ENCODE measurements around the gene MVP. TPM values are rescaled to one million over a fixed set of nuclear protein-coding genes. Genes with fewer than 3 reads are reported as not detected.
"Not testable (repeated sequence)": the region's sequence is repeated elsewhere in the genome, so short reads cannot be mapped to it uniquely, and the experiment has no call there.

Gene MVP
- total and polyA plus RNA-seq, 2 donors (not counting 1 experiment from before 2014, with no cell fraction given) = 109 to 121 TPM

DNA sequence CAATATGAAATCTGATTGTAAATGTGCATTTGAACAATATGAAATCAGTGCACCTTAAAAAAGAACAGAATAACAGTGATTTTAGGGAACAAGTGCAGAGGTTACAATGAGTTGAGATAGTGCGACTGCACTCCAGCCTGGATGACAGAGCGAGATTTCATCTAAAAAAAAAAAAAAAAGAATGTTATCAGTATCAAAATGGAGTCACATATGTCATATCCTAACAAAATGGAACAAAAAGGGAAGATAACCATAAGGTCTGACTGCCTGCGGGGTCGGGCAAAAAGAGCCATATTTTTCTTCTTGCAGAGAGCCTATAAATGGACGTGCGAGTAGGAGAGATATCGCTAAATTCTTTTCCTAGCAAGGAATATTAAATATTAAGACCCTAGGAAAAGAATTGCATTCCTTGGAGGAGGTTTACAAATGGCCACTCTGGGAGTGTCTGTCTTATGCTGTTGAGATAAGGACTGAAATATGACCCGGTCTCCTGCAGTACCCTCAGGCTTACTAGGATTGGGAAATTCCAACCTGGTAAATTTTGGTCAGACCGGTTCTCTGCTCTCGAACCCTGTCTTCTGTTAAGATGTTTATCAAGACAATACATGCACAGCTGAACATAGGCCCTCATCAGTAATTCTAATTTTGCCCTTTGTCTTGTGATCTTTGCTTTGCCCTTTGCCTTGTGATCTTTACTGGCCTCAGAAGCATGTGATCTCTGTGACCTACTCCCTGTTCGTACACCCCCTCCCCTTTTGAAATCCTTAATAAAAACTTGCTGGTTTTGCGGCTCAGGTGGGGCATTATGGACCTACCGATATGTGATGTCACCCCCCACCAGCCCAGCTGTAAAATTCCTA is 36.9 kb upstream of the MVP start:
- H4K20me1 ChIP-seq (ENCODE audit: control insufficient read depth, insufficient read depth, low read length, poor library complexity, severe bottlenecking); H3K36me3 ChIP-seq (replicated peaks in 1 of 2; ENCODE audit: control extremely low read depth in 1 of 2, control insufficient read depth in 1 of 2, extremely low read depth in 1 of 2, insufficient read depth in 2 of 2, low read length in 1 of 2); H3K9me3 Mint-ChIP-seq (ENCODE audit: insufficient read depth); DNase-seq; H3K27me3 ChIP-seq (replicated peaks in 1 of 4; ENCODE audit: control extremely low read depth in 1 of 4, control insufficient read depth in 3 of 4, insufficient read depth in 4 of 4, low read length in 3 of 4); POLR2A ChIA-PET; H3K9ac ChIP-seq (ENCODE audit: low read length); H3K9me3 ChIP-seq (ENCODE audit: control extremely low read depth in 1 of 3, control insufficient read depth in 2 of 3, insufficient read depth in 1 of 3, low read length in 2 of 3); H3K4me3 ChIP-seq (ENCODE audit: control extremely low read depth in 1 of 5, extremely low read depth in 1 of 5, insufficient read depth in 1 of 5, low read depth in 2 of 5, low read length in 4 of 5); ATAC-seq (ENCODE audit: low read depth); H3K79me2 ChIP-seq (ENCODE audit: control insufficient read depth, insufficient read depth, low read length); H3K4me3 Mint-ChIP-seq; H3K4me2 ChIP-seq (replicated peaks; ENCODE audit: low read depth, low read length, poor library complexity, severe bottlenecking); H3K27ac Mint-ChIP-seq; H3K27me3 Mint-ChIP-seq; H2AFZ ChIP-seq (ENCODE audit: insufficient read depth, low read depth, low read length, poor library complexity, severe bottlenecking); intact Hi-C loops (cut with micrococcal nuclease); H3K27ac ChIP-seq (ENCODE audit: low read length in 2 of 2): not testable (repeated sequence)
- H3K4me1 Mint-ChIP-seq = peaks cover 11% of the 10 kb centered on the region
- H3K4me1 ChIP-seq (ENCODE audit: control insufficient read depth in 2 of 2, insufficient read depth in 2 of 2, low read length in 2 of 2) = peaks cover 8 to 13% of the 10 kb centered on the region in 2 donors
- 100% methylated on average over 6 of the region's 13 CpGs for WGBS (ENCODE audit: insufficient coverage)
- CTCF ChIA-PET = interaction anchor here (0.6 to 2.7 kb wide), 4 partner anchors 27 to 82 kb away, joined by 3 to 24 read pairs (median 10); no protein-coding TSS in a partner anchor

- H3K27ac Mint-ChIP-seq = no peak overlapping the region
- no peak for TF ChIP-seq EZH2 (IDR thresholded peaks at IDR 0.05; ENCODE audit: borderline replicate concordance, insufficient read depth, low read depth, low read length, poor library complexity, severe bottlenecking)
- TF ChIP-seq, protein P1, sequence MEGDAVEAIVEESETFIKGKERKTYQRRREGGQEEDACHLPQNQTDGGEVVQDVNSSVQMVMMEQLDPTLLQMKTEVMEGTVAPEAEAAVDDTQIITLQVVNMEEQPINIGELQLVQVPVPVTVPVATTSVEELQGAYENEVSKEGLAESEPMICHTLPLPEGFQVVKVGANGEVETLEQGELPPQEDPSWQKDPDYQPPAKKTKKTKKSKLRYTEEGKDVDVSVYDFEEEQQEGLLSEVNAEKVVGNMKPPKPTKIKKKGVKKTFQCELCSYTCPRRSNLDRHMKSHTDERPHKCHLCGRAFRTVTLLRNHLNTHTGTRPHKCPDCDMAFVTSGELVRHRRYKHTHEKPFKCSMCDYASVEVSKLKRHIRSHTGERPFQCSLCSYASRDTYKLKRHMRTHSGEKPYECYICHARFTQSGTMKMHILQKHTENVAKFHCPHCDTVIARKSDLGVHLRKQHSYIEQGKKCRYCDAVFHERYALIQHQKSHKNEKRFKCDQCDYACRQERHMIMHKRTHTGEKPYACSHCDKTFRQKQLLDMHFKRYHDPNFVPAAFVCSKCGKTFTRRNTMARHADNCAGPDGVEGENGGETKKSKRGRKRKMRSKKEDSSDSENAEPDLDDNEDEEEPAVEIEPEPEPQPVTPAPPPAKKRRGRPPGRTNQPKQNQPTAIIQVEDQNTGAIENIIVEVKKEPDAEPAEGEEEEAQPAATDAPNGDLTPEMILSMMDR (IDR thresholded peaks at IDR 0.05) = no peak
- no peak overlapping the region for H3K4me3 Mint-ChIP-seq
- ATAC-seq (ENCODE audit: low read depth) (no peak), DNase-seq (no peak)
- Histone ChIP-seq H4K20me1 (ENCODE audit: control insufficient read depth, insufficient read depth, low read length, poor library complexity, severe bottlenecking) (no peaks in the 10 kb centered on the region), H3K4me2 (replicated peaks; ENCODE audit: low read depth, low read length, poor library complexity, severe bottlenecking) (no peak overlapping the region), H3K36me3 (replicated peaks in 1 of 2; ENCODE audit: control extremely low read depth in 1 of 2, control insufficient read depth in 1 of 2, extremely low read depth in 1 of 2, insufficient read depth in 2 of 2, low read length in 1 of 2) (no peaks in the 10 kb centered on the region), H3K27me3 (replicated peaks in 1 of 4; ENCODE audit: control extremely low read depth in 1 of 4, control insufficient read depth in 3 of 4, insufficient read depth in 4 of 4, low read length in 3 of 4) (no peaks in the 10 kb centered on the region), H3K79me2 (ENCODE audit: control insufficient read depth, insufficient read depth, low read length) (no peaks in the 10 kb centered on the region), H3K9me3 (ENCODE audit: control extremely low read depth in 1 of 3, control insufficient read depth in 2 of 3, insufficient read depth in 1 of 3, low read length in 2 of 3) (no peaks in the 10 kb centered on the region), H3K4me1 (ENCODE audit: control insufficient read depth in 2 of 2, insufficient read depth in 2 of 2, low read length in 2 of 2) (peaks cover 8 to 15% of the 10 kb centered on the region in 2 donors), H3K4me3 (ENCODE audit: control extremely low read depth in 1 of 5, extremely low read depth in 1 of 5, insufficient read depth in 1 of 5, low read depth in 2 of 5, low read length in 4 of 5) (no peak overlapping the region), H3K27ac (ENCODE audit: low read length in 2 of 2) (no peak overlapping the region), H3K9ac (ENCODE audit: low read length) (no peak overlapping the region), H2AFZ (ENCODE audit: insufficient read depth, low read depth, low read length, poor library complexity, severe bottlenecking) (no peak overlapping the region)
- no peaks in the 10 kb centered on the region for H3K9me3 Mint-ChIP-seq (ENCODE audit: insufficient read depth)
- no peaks in the 10 kb centered on the region for H3K27me3 Mint-ChIP-seq
- intact Hi-C loops (cut with micrococcal nuclease) = no loop called here
- peaks cover 11% of the 10 kb centered on the region for H3K4me1 Mint-ChIP-seq
- ChIA-PET POLR2A (interaction anchor here (0.6 kb wide), 1 partner anchor 38 kb away, joined by 3 read pairs; the partner anchor contains the start of gene C16orf54), CTCF (interaction anchor here (0.6 to 2.7 kb wide), 19 partner anchors 12 to 248 kb away, joined by 3 to 24 read pairs (median 5); no protein-coding TSS in a partner anchor)
- WGBS (ENCODE audit: insufficient coverage) = no CpG with 5 or more reads among the region's 2 CpGs
Measured at GRCh38 chr16:29784157-29784556, 36.1 kb upstream of the MVP start.

All from B cell (primary cell).